ENCODE data around the gene SEH1L. TPM values are rescaled to one million over a fixed set of nuclear protein-coding genes. Genes with fewer than 3 reads are reported as not detected.
"Not testable (repeated sequence)": the region's sequence is repeated elsewhere in the genome, so short reads cannot be mapped to it uniquely, and the experiment has no call there.

Gene SEH1L
- total RNA-seq, 1 donor from 2014 or later = 115 TPM

DNA sequence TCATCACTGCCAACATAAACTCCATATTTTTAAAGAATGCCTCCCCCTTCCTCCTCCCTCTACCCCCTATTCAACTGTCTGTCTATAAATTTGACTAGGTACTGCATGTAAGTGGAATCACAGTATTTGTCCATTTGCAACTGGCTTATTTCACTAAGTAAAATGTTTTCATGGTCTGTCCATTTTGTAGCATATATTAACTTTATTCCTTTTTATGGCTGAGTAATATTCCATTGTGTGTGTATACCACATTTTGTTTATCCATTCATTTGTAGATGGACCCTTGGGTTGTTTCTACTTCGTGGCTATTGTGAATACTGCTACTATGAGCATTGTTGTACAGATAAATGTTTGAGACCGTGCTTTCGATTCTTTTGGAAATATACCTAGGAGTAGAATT is 10.7 kb downstream of the SEH1L start:
- DNase-seq (ENCODE audit: low spot score) = no peak
- intact Hi-C loops (cut with micrococcal nuclease) = no loop called here
- Mint-ChIP-seq H3K9me3 (no peaks in the 10 kb centered on the region), H3K27me3 (ENCODE audit: low read depth) (no peaks in the 10 kb centered on the region), H3K36me3 (ENCODE audit: low read depth) (peaks cover 61% of the 10 kb centered on the region), H3K4me1 (ENCODE audit: low read depth) (peaks cover 7% of the 10 kb centered on the region), H3K4me3 (ENCODE audit: low read depth) (no peak overlapping the region), H3K27ac (no peak overlapping the region)

- no peak for DNase-seq (ENCODE audit: low spot score)
- H3K4me1 Mint-ChIP-seq (ENCODE audit: low read depth) = peaks cover 7% of the 10 kb centered on the region
- no peaks in the 10 kb centered on the region for H3K27me3 Mint-ChIP-seq (ENCODE audit: low read depth)
- no peaks in the 10 kb centered on the region for H3K9me3 Mint-ChIP-seq
- no peak overlapping the region for H3K27ac Mint-ChIP-seq
- no peak overlapping the region for H3K4me3 Mint-ChIP-seq (ENCODE audit: low read depth)
- H3K36me3 Mint-ChIP-seq (ENCODE audit: low read depth) = peaks cover 65% of the 10 kb centered on the region
- intact Hi-C loops (cut with micrococcal nuclease) = no loop called here
These were observed 12.6 kb downstream of the SEH1L start for GRCh38 chr18:12960395-12960794.

GRCh38 chr18:12960853-12961397 is 13.1 kb downstream of the SEH1L start:
- H3K4me3 Mint-ChIP-seq (ENCODE audit: low read depth) = no peak overlapping the region
- H3K27me3 Mint-ChIP-seq (ENCODE audit: low read depth) = no peaks in the 10 kb centered on the region
- intact Hi-C loops (cut with micrococcal nuclease) = no loop called here
- no peak for DNase-seq (ENCODE audit: low spot score)
- peak overlapping the region; percentile 7 for H3K27ac Mint-ChIP-seq
- H3K9me3 Mint-ChIP-seq = no peaks in the 10 kb centered on the region
- peaks cover 7% of the 10 kb centered on the region for H3K4me1 Mint-ChIP-seq (ENCODE audit: low read depth)
- peaks cover 67% of the 10 kb centered on the region for H3K36me3 Mint-ChIP-seq (ENCODE audit: low read depth)

DNA sequence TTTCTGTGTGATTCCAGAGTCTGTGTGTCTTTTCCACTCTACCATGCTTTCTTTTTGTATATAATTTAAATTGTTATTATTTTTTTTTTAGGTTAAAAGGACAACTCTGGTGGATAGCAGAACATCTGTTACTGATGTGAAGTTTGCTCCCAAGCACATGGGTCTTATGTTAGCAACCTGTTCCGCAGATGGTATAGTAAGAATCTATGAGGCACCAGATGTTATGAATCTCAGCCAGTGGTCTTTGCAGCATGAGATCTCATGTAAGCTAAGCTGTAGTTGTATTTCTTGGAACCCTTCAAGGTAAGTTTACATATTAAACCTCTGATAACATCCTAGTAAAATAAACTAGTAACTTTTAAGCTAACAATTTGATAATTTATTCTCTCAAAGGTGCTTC is 15.3 kb downstream of the SEH1L start:
- H3K4me3 Mint-ChIP-seq (ENCODE audit: low read depth) = no peak overlapping the region
- H3K36me3 Mint-ChIP-seq (ENCODE audit: low read depth) = peaks cover 70% of the 10 kb centered on the region
- no peak for DNase-seq (ENCODE audit: low spot score)
- H3K27ac Mint-ChIP-seq = no peak overlapping the region
- peaks cover 9% of the 10 kb centered on the region for H3K4me1 Mint-ChIP-seq (ENCODE audit: low read depth)
- no peaks in the 10 kb centered on the region for H3K27me3 Mint-ChIP-seq (ENCODE audit: low read depth)
- H3K9me3 Mint-ChIP-seq = no peaks in the 10 kb centered on the region
- intact Hi-C loops (cut with micrococcal nuclease) = no loop called here

DNA sequence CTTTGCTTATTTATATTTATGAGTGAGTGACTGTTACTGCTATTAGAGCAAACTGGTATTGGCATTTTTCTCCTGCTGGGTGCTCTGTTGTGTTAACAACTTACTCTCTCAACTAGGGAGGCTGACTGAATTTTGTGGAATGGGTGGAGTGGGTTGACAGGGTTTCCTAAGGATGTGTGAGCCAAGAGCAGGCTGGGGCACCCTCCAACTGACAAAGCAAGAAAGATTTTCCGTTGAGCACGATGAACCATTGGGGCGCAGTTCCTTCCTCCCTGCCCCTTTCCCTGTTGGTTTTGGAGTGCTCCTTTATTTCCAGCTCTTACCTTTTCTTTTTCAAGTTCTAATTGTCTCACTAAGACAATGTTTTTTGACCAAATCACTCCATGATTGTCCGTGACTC is 20.3 kb downstream of the SEH1L start:
- Mint-ChIP-seq H3K4me3 (ENCODE audit: low read depth) (no peak overlapping the region), H3K36me3 (ENCODE audit: low read depth) (peaks cover 72% of the 10 kb centered on the region), H3K27ac (no peak overlapping the region), H3K4me1 (ENCODE audit: low read depth) (peaks cover 15% of the 10 kb centered on the region), H3K27me3 (ENCODE audit: low read depth) (no peaks in the 10 kb centered on the region), H3K9me3 (no peaks in the 10 kb centered on the region)
- no peak for DNase-seq (ENCODE audit: low spot score)
- intact Hi-C loops (cut with micrococcal nuclease) = no loop called here

- no peak overlapping the region for H3K4me3 Mint-ChIP-seq (ENCODE audit: low read depth)
- H3K27me3 Mint-ChIP-seq (ENCODE audit: low read depth) = no peaks in the 10 kb centered on the region
- H3K9me3 Mint-ChIP-seq = no peaks in the 10 kb centered on the region
- H3K4me1 Mint-ChIP-seq (ENCODE audit: low read depth) = peaks cover 15% of the 10 kb centered on the region
- peaks cover 71% of the 10 kb centered on the region for H3K36me3 Mint-ChIP-seq (ENCODE audit: low read depth)
- DNase-seq (ENCODE audit: low spot score) = no peak
- intact Hi-C loops (cut with micrococcal nuclease) = no loop called here
- H3K27ac Mint-ChIP-seq = no peak overlapping the region
These were observed 20.8 kb downstream of the SEH1L start for GRCh38 chr18:12968619-12969018.

DNA sequence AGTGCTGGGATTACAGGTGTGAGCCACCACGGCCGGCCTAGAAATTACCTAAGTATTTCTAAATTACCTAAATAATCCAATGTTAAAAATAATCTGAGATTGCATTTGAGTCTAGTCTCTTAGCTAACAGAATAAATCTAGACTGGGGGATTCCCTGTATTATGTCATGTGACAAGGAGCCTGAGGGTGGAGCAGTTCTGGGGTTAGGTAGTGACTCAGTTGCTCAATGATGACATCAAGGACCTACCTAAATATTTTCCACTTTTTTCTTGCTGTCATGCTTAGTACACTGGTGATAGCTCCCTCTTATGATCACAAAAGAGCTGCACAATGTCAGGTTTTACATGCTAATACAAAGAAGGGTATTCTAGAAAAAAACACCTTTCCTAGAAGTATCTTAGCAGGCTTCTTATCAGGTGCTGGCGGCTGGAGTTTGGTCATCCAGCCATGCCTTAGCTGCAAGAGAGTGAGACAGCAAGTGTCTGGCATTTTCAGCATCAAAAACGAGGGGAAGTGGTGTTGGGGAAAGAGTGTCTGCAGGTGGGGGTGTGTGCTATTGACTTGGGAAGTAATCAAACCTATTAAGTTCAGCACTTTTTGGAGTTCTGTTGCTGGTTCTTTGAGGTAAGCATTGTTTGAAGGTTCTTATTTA is 25.9 kb downstream of the SEH1L start:
- peaks cover 7% of the 10 kb centered on the region for H3K4me1 Mint-ChIP-seq (ENCODE audit: low read depth)
- H3K27ac Mint-ChIP-seq = no peak overlapping the region
- no peaks in the 10 kb centered on the region for H3K9me3 Mint-ChIP-seq
- H3K4me3 Mint-ChIP-seq (ENCODE audit: low read depth) = no peak overlapping the region
- intact Hi-C loops (cut with micrococcal nuclease) = no loop called here
- H3K36me3 Mint-ChIP-seq (ENCODE audit: low read depth) = peaks cover 62% of the 10 kb centered on the region
- DNase-seq (ENCODE audit: low spot score) = no peak
- no peaks in the 10 kb centered on the region for H3K27me3 Mint-ChIP-seq (ENCODE audit: low read depth)

DNA sequence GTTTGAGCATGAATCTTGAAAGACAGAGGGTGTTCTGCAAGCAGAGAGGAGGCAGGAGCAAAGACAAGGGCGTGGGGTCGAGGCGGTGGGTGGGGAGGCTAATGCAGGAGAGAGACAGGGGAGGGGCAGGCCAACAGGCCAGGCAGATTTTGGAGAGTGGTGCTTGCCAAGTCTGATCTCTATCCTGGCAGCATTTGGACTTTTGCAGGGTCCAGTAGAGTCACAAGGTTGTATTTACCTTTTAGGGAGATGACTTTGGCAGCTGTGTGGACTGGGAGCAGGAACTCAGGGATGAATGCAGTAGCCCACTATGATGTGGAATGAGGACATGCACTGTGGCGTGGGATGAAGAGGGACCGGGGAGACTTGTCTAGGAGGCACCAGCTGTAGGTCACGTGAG is 27.7 kb downstream of the SEH1L start:
- H3K27ac Mint-ChIP-seq = no peak overlapping the region
- peaks cover 3% of the 10 kb centered on the region for H3K4me1 Mint-ChIP-seq (ENCODE audit: low read depth)
- no peaks in the 10 kb centered on the region for H3K27me3 Mint-ChIP-seq (ENCODE audit: low read depth)
- intact Hi-C loops (cut with micrococcal nuclease) = no loop called here
- no peak overlapping the region for H3K4me3 Mint-ChIP-seq (ENCODE audit: low read depth)
- H3K36me3 Mint-ChIP-seq (ENCODE audit: low read depth) = peaks cover 55% of the 10 kb centered on the region
- H3K9me3 Mint-ChIP-seq = no peaks in the 10 kb centered on the region
- DNase-seq (ENCODE audit: low spot score) = no peak

DNA sequence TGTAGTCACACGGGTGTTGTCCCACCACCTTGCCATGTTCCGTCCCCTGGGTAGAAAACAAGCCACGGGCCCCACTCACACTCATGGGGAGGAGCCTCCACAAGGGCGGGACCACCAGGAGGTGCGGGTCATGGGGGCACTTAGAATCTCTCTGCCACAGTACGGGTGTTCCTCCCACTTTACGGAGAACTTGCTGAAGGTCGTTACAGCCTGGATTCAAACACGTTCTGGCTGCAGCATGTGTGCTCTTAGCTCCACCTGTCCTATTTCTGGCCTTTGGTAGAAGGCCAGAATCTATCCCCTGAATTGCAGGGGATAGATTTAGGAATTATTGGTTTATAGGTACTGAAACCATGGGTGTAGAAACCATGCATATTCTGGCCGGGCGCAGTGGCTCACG is 28.5 kb downstream of the SEH1L start:
- Mint-ChIP-seq H3K27me3 (ENCODE audit: low read depth) (no peaks in the 10 kb centered on the region), H3K4me1 (ENCODE audit: low read depth) (peaks cover 3% of the 10 kb centered on the region), H3K4me3 (ENCODE audit: low read depth) (no peak overlapping the region), H3K9me3 (no peaks in the 10 kb centered on the region), H3K36me3 (ENCODE audit: low read depth) (peaks cover 48% of the 10 kb centered on the region), H3K27ac (no peak overlapping the region)
- DNase-seq (ENCODE audit: low spot score) = no peak
- intact Hi-C loops (cut with micrococcal nuclease) = no loop called here

- H3K9me3 Mint-ChIP-seq = not testable (repeated sequence)
These were observed 32.3 kb downstream of the SEH1L start for GRCh38 chr18:12980065-12980464.

DNA sequence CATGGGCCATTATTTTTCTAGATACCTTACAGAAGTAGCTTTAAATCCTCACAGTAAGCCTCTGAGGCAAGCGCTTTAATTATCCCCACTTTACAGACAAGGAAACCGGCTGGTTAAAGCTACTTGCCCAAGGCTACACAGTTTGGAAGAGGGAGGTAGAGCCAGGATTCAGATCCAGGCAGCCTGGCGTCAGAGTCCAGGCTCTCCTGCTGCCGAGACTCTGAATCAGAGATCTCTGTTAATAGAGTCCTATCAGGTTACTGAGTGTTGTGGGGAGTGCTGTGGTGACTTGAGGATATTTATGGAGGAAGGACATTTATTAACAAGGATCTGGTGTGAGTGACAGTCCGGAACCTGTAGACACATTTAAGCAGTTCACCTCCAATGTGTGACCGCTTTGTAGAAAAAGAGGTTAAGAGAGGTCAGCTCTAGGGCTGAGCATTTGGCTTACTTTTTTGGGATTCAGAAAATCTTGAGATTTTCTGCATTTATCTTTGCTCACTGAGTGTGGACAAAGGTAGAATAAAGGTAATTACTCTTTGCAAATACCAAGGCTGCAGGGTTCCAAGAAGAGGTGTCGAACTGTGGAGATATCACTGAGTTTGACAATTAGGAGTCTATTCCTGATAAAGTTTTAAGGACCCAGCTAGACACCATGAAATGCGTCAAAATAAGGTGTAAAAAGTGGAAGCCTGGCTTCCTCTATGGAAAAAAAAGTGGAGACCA is 41.7 kb downstream of the SEH1L start:
- intact Hi-C loops (cut with micrococcal nuclease) = loop anchor here (2.0 to 5.0 kb wide), 2 partner anchors 63 to 287 kb away; partner anchors contain the start of genes CEP76 and PSMG2
- Mint-ChIP-seq H3K36me3 (ENCODE audit: low read depth) (peaks cover 22% of the 10 kb centered on the region), H3K4me1 (ENCODE audit: low read depth) (peaks cover 31% of the 10 kb centered on the region), H3K27ac (peak overlapping the region; percentile 98), H3K9me3 (no peaks in the 10 kb centered on the region), H3K27me3 (ENCODE audit: low read depth) (no peaks in the 10 kb centered on the region), H3K4me3 (ENCODE audit: low read depth) (peak overlapping the region; percentile 97)
- DNase-seq (ENCODE audit: low spot score) = no peak

More at GRCh38 chr18:12980065-12980464, 32.3 kb downstream of the SEH1L start:
- H3K4me3 Mint-ChIP-seq (ENCODE audit: low read depth); H3K27me3 Mint-ChIP-seq (ENCODE audit: low read depth); DNase-seq (ENCODE audit: low spot score); H3K27ac Mint-ChIP-seq; intact Hi-C loops (cut with micrococcal nuclease); H3K4me1 Mint-ChIP-seq (ENCODE audit: low read depth): not testable (repeated sequence)
- peaks cover 40% of the 10 kb centered on the region for H3K36me3 Mint-ChIP-seq (ENCODE audit: low read depth)

- H3K4me1 Mint-ChIP-seq (ENCODE audit: low read depth) = peaks cover 31% of the 10 kb centered on the region
- H3K36me3 Mint-ChIP-seq (ENCODE audit: low read depth) = peaks cover 20% of the 10 kb centered on the region
- H3K27ac Mint-ChIP-seq = peak overlapping the region; percentile 98
- H3K9me3 Mint-ChIP-seq = no peaks in the 10 kb centered on the region
- H3K27me3 Mint-ChIP-seq (ENCODE audit: low read depth) = no peaks in the 10 kb centered on the region
- intact Hi-C loops (cut with micrococcal nuclease) = loop anchor here (2.0 to 5.0 kb wide), 2 partner anchors 62 to 287 kb away; partner anchors contain the start of genes CEP76 and PSMG2
- peak overlapping the region; percentile 97 for H3K4me3 Mint-ChIP-seq (ENCODE audit: low read depth)
- peak; percentile 24 for DNase-seq (ENCODE audit: low spot score)
These were observed 42.3 kb downstream of the SEH1L start for GRCh38 chr18:12990123-12990475.

- Mint-ChIP-seq H3K4me3 (ENCODE audit: low read depth) (peak overlapping the region; percentile 97), H3K27ac (peak overlapping the region; percentile 98), H3K9me3 (no peaks in the 10 kb centered on the region), H3K36me3 (ENCODE audit: low read depth) (peaks cover 16% of the 10 kb centered on the region), H3K4me1 (ENCODE audit: low read depth) (peaks cover 31% of the 10 kb centered on the region), H3K27me3 (ENCODE audit: low read depth) (no peaks in the 10 kb centered on the region)
- DNase-seq (ENCODE audit: low spot score) = no peak
- intact Hi-C loops (cut with micrococcal nuclease) = loop anchor here (2.0 to 5.0 kb wide), 2 partner anchors 62 to 288 kb away; partner anchors contain the start of genes CEP76 and PSMG2
These were observed 42.8 kb downstream of the SEH1L start for GRCh38 chr18:12990641-12990966.

Measured in activated T-helper 2 cell treated with anti-CD3 and anti-CD28 coated beads, Interferon-gamma antibody, Interleukin-2, Interleukin-4, amounts not matched to agents 10 μg/mL and 5 μg/mL and 100 μg/mL, durations not matched to agents 14 hours and 24 hours and 36 hours (primary cell).